SK-N-MC (cell line): ENCODE results near the gene SCN7A.

ENCODE experiments used
- DNase-seq: peaks from one replicate; pipeline ENCODE4 v3.0.0-alpha.2; 2011; ENCODE audit warnings: low read depth, low spot score
- H3K27ac ChIP-seq: fragments of 200-600 bp; sonication (generic); 2 replicates; pipeline ENCODE4 v1.5.1; 2016; ENCODE audit warnings: mixed run types
- H3K36me3 ChIP-seq: fragments of 200-600 bp; sonication (generic); 2 replicates; pipeline ENCODE4 v1.6.1; 2017; ENCODE audit warnings: antibody characterized with exemption, low read length, mixed read lengths; ENCODE audit not compliant: insufficient read depth
- H3K4me3 ChIP-seq: fragments of 200-600 bp; sonication (generic); 2 replicates; pipeline ENCODE4 v1.5.1; 2016
- H3K9ac ChIP-seq: fragments of 200-600 bp; sonication (generic); 2 replicates; pipeline ENCODE4 v1.8.0; 2017; ENCODE audit warnings: mixed run types, mixed read lengths; ENCODE audit not compliant: insufficient read length
- H3K9me3 ChIP-seq: fragments of 200-600 bp; sonication (generic); 2 replicates; pipeline ENCODE4 v1.6.1; 2017; ENCODE audit warnings: low read depth, mild to moderate bottlenecking, antibody characterized with exemption, low read length, moderate library complexity, mixed read lengths
- EZH2 ChIP-seq: fragments of 200-600 bp; sonication (generic); IDR thresholded peaks from one replicate; pipeline ENCODE4 v1.6.1; 2017; ENCODE audit warnings: antibody characterized with exemption
- FOXP2 ChIP-seq: optimal IDR thresholded peaks from 2 replicates; pipeline ENCODE3; 2011; ENCODE audit warnings: mild to moderate bottlenecking, moderate library complexity; ENCODE audit not compliant: insufficient read depth; ENCODE audit errors: extremely low read length, control extremely low read depth
- POLR2AphosphoS5 ChIP-seq: IDR thresholded peaks from 2 replicates; pipeline ENCODE4 v1.6.1; 2012; ENCODE audit warnings: mild to moderate bottlenecking, low read depth, low read length, borderline replicate concordance

The SCN7A gene

DNA sequence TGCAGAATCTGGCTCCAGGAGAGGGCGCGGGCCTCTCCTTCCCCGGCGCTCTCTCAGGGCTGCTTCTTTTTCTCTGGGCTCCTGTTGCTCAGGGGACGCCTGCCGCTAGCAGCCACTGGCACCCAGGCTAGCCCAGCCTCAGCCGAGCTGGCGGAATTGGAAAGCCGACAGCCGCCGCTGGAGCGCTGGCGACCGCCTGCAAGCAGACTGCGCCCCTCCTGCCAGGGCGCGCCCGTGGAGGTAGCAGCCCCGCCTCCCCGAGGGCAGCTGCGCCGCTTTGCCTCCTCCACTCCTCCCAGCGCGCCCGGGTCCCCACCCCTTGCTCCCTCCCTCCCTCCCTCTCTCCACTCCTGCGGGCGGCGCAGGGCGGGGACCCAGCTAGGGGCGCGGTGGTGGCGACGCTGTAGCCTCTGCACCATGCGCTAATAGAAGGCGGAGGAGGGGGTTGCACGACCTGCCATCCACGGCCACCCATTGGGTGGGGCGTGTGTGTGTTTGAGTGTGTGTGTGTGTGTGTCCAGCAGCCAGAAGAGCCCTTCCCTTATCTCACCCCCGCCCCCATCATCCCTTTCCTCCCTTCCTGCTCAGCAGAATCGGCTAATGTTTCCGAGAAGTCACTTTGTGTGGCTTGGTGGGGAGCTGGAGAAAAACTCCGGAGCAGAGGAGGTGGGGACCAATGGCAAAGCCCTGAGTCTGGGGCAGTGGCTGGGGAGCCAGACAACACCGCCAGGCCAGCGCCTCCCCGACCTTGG is 118.1 kb downstream of the SCN7A start, which contains the start of gene SCN9A:
Gene SCN9A, minus strand, starts transcription at position 209 of the 752 bp plus-strand sequence. CDS start 64,188 bp downstream, outside the sequence.
- Histone ChIP-seq H3K9me3 (no peaks in the 10 kb centered on the region), H3K4me3 (peak within 1 kb of the TSS; percentile 80), H3K9ac (peak within 1 kb of the TSS; percentile 30), H3K27ac (no peak within 1 kb of the TSS), H3K36me3 (no peaks in the 10 kb centered on the region)
- TF ChIP-seq POLR2AphosphoS5 (peak; percentile 26; the same call in 1 of the 2 replicates), FOXP2 (peak; percentile 49), EZH2 (no peak)
- no peak for DNase-seq

DNA sequence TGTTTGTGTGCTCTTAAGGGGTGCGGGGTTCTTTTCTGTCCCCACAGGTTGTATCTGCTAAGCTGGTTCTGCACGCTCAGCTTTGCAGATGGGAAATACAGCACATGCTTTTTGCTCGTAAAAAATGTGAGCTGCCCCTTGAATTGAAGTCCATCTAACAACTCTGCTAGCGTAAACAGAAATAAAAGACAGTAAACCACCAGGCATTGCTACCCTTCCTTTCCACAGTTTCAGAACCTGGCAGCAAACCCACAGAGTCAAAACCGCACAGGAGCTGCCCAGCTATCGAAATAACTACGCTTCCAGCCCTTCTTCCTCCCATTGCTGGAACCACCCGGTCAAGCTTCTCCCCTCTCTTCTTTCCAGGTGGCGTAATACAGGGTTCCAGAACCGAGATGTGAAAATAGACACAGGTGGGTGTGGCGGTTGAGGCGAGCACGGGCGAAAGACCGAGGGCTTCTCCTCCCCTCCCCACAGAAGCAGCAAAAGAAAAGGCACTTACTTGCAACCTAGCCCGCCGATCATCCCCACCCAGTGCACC is 118.8 kb downstream of the SCN7A start:
- Histone ChIP-seq H3K9ac (peak overlapping the region; percentile 30), H3K27ac (no peak overlapping the region), H3K36me3 (no peaks in the 10 kb centered on the region), H3K9me3 (no peaks in the 10 kb centered on the region), H3K4me3 (peak overlapping the region; percentile 80)
- DNase-seq, result no peak
- TF ChIP-seq EZH2 (no peak), FOXP2 (no peak), POLR2AphosphoS5 (no peak)

- Histone ChIP-seq H3K36me3 (no peaks in the 10 kb centered on the region), H3K27ac (no peak overlapping the region), H3K9ac (no peak overlapping the region), H3K4me3 (no peak overlapping the region), H3K9me3 (no peaks in the 10 kb centered on the region)
- no peak for DNase-seq
- TF ChIP-seq FOXP2, result no peak
- TF ChIP-seq POLR2AphosphoS5, result no peak
- no peak for TF ChIP-seq EZH2
These were observed 120.1 kb downstream of the SCN7A start for GRCh38 chr2:166373951-166374350.

DNA sequence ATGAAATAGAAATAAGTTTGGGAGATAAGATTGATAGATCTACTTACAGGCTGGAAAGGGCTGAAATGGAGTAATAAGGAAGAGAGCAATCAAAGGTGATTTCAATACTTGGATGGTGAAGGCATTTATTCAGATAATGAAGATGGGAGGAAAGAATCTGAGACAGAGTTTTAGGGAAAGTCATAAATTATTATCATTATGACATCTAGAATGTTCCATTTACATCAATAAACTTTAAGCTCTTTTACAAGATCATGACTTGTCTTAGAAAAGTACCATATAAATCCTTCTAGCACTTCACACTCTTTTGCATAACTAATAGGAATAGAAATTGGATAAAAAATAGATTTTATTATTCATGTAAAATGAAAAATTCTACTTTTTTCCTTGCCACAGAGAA is 120.5 kb downstream of the SCN7A start:
- no peak overlapping the region for H3K9ac ChIP-seq
- H3K36me3 ChIP-seq, result no peaks in the 10 kb centered on the region
- TF ChIP-seq POLR2AphosphoS5, result no peak
- no peak for TF ChIP-seq EZH2
- TF ChIP-seq FOXP2, result no peak
- no peak overlapping the region for H3K4me3 ChIP-seq
- DNase-seq, result no peak
- H3K27ac ChIP-seq, result no peak overlapping the region
- no peaks in the 10 kb centered on the region for H3K9me3 ChIP-seq

DNA sequence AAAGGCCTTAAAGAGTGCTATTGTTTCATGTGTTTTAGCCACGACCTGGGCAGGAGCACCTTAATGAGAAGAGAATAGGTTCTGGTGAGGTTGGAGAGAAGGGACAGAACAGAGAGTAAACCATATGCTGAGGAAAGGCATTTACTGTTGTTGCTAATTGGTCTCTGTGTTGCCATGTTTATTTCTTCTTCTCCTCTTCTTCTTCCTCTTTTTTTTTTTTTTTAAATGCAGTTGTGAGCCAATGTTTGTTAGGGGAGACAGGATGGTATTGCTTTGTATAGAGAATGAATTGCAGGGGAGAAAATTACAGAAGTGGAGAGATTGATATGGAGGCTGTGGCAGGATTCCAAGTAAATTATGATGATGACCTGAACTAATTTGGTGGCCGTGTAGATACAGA is 120.9 kb downstream of the SCN7A start:
- Histone ChIP-seq H3K36me3 (no peaks in the 10 kb centered on the region), H3K9ac (no peak overlapping the region), H3K27ac (no peak overlapping the region), H3K4me3 (no peak overlapping the region), H3K9me3 (no peaks in the 10 kb centered on the region)
- TF ChIP-seq POLR2AphosphoS5 (no peak), FOXP2 (no peak), EZH2 (no peak)
- no peak for DNase-seq

GRCh38 chr2:166372046-166372445 is 122.0 kb downstream of the SCN7A start:
- H3K9ac ChIP-seq, result no peak overlapping the region
- no peaks in the 10 kb centered on the region for H3K9me3 ChIP-seq
- no peak overlapping the region for H3K27ac ChIP-seq
- H3K4me3 ChIP-seq, result no peak overlapping the region
- TF ChIP-seq EZH2, result no peak
- TF ChIP-seq POLR2AphosphoS5, result no peak
- TF ChIP-seq FOXP2, result no peak
- no peak for DNase-seq
- H3K36me3 ChIP-seq, result no peaks in the 10 kb centered on the region

GRCh38 chr2:166365803-166366420 is 128.1 kb downstream of the SCN7A start:
- Histone ChIP-seq H3K9ac (no peak overlapping the region), H3K9me3 (no peaks in the 10 kb centered on the region), H3K27ac (peak overlapping the region; percentile 44; the same call in 1 of the 2 replicates), H3K4me3 (0 out of 2 replicates have a peak overlapping the region, but pooled peaks have one; percentile 17), H3K36me3 (no peaks in the 10 kb centered on the region)
- no peak for TF ChIP-seq FOXP2
- DNase-seq, result no peak

DNA sequence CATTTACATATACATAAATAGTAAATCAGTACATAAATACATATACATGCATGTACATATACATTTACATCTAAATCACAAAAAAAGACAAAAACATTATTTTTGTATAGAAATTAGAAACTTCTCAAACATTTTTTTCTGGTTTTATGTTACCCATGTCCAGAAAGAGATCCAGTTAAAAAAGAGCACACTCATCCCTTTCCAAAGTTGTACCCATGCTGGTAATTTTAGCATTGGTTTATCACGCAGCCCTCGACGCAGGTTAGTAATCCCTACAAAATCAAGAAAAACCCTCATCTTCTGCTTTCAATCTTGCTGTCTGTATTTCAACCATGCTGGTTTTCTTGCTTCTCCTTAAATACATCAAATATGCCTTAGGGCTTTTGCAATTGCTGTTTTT is 128.8 kb downstream of the SCN7A start:
- no peak for DNase-seq
- Histone ChIP-seq H3K9me3 (no peaks in the 10 kb centered on the region), H3K4me3 (0 out of 2 replicates have a peak overlapping the region, but pooled peaks have one; percentile 17), H3K27ac (peak overlapping the region; percentile 44; the same call in 1 of the 2 replicates), H3K36me3 (no peaks in the 10 kb centered on the region), H3K9ac (no peak overlapping the region)
- TF ChIP-seq FOXP2 (no peak), EZH2 (no peak), POLR2AphosphoS5 (no peak)
